Measurements from ENCODE around the gene CRBN. TPM values are rescaled to one million over a fixed set of nuclear protein-coding genes. Genes with fewer than 3 reads are reported as not detected.

The CRBN gene
- total RNA-seq, 3 donors from 2014 or later (not counting 1 experiment from before 2014, with no cell fraction given) = 126 to 166 (median 139) TPM

Other genes with a start within 250 kb of the CRBN start
- gene IL5RA, start 69.3 kb downstream of the CRBN start, total RNA-seq = 10 to 100 TPM in 1 of 3 donors, under 1 TPM in 1, not detected in 1; 0.34 to 12.4 TPM
- 10 to 100 TPM; 33.3 to 41.9 (median 36.6) TPM for gene TRNT1, start 52.8 kb downstream of the CRBN start, total RNA-seq